ENCODE data around the gene CD81. TPM values are rescaled to one million over a fixed set of nuclear protein-coding genes. Genes with fewer than 3 reads are reported as not detected.

Gene CD81
- total RNA-seq, 2 donors from 2014 or later = 498 to 842 TPM

- TF ChIP-seq CTCF (IDR thresholded peaks at IDR 0.05) = no peak
- no peak for DNase-seq (ENCODE audit: low spot score)
- no peak for ATAC-seq (ENCODE audit: insufficient number of reproducible peaks, low FRiP score, low read depth)
- Histone ChIP-seq H3K4me1 (ENCODE audit: control insufficient read depth in 1 of 2, low read depth in 2 of 2) (no peaks in the 10 kb centered on the region), H3K36me3 (no peaks in the 10 kb centered on the region), H3K4me3 (no peak overlapping the region), H3K9me3 (no peaks in the 10 kb centered on the region), H3K27ac (no peak overlapping the region), H3K27me3 (replicated peaks; ENCODE audit: insufficient read depth) (no peaks in the 10 kb centered on the region)
These were observed 64.1 kb downstream of the CD81 start for GRCh38 chr11:2441171-2441570.

GRCh38 chr11:2442589-2442988, 65.5 kb downstream of the CD81 start:
- DNase-seq (ENCODE audit: low spot score) = no peak
- no peak for TF ChIP-seq CTCF (IDR thresholded peaks at IDR 0.05)
- H3K4me3 ChIP-seq = no peak overlapping the region
- H3K27me3 ChIP-seq (replicated peaks; ENCODE audit: insufficient read depth) = no peaks in the 10 kb centered on the region
- H3K36me3 ChIP-seq = no peaks in the 10 kb centered on the region
- H3K4me1 ChIP-seq (ENCODE audit: control insufficient read depth in 1 of 2, low read depth in 2 of 2) = no peaks in the 10 kb centered on the region
- no peak overlapping the region for H3K27ac ChIP-seq
- ATAC-seq (ENCODE audit: insufficient number of reproducible peaks, low FRiP score, low read depth) = no peak
- no peaks in the 10 kb centered on the region for H3K9me3 ChIP-seq

- ATAC-seq (ENCODE audit: insufficient number of reproducible peaks, low FRiP score, low read depth) = no peak
- DNase-seq (ENCODE audit: low spot score) = no peak
- TF ChIP-seq CTCF (IDR thresholded peaks at IDR 0.05) = no peak
- Histone ChIP-seq H3K9me3 (no peaks in the 10 kb centered on the region), H3K4me1 (ENCODE audit: control insufficient read depth in 1 of 2, low read depth in 2 of 2) (no peaks in the 10 kb centered on the region), H3K4me3 (no peak overlapping the region), H3K27ac (no peak overlapping the region), H3K36me3 (no peaks in the 10 kb centered on the region), H3K27me3 (replicated peaks; ENCODE audit: insufficient read depth) (no peaks in the 10 kb centered on the region)
These were observed 66.3 kb downstream of the CD81 start for GRCh38 chr11:2443406-2443805.

GRCh38 chr11:2443881-2444820, 67.0 kb downstream of the CD81 start, which contains the start of gene TRPM5:
Gene TRPM5 (minus strand): TSS chr11:2444514. CDS start chr11:2423036, 21,478 bp downstream.
- H3K4me1 ChIP-seq (ENCODE audit: control insufficient read depth in 1 of 2, low read depth in 2 of 2) = no peaks in the 10 kb centered on the region
- peak within 1 kb of the TSS; percentile 64 for H3K4me3 ChIP-seq
- ATAC-seq (ENCODE audit: insufficient number of reproducible peaks, low FRiP score, low read depth) (no peak), DNase-seq (ENCODE audit: low spot score) (no peak)
- H3K36me3 ChIP-seq = no peaks in the 10 kb centered on the region
- H3K9me3 ChIP-seq = no peaks in the 10 kb centered on the region
- TF ChIP-seq CTCF (IDR thresholded peaks at IDR 0.05) = no peak
- H3K27me3 ChIP-seq (replicated peaks; ENCODE audit: insufficient read depth) = no peaks in the 10 kb centered on the region
- H3K27ac ChIP-seq = no peak within 1 kb of the TSS

DNA sequence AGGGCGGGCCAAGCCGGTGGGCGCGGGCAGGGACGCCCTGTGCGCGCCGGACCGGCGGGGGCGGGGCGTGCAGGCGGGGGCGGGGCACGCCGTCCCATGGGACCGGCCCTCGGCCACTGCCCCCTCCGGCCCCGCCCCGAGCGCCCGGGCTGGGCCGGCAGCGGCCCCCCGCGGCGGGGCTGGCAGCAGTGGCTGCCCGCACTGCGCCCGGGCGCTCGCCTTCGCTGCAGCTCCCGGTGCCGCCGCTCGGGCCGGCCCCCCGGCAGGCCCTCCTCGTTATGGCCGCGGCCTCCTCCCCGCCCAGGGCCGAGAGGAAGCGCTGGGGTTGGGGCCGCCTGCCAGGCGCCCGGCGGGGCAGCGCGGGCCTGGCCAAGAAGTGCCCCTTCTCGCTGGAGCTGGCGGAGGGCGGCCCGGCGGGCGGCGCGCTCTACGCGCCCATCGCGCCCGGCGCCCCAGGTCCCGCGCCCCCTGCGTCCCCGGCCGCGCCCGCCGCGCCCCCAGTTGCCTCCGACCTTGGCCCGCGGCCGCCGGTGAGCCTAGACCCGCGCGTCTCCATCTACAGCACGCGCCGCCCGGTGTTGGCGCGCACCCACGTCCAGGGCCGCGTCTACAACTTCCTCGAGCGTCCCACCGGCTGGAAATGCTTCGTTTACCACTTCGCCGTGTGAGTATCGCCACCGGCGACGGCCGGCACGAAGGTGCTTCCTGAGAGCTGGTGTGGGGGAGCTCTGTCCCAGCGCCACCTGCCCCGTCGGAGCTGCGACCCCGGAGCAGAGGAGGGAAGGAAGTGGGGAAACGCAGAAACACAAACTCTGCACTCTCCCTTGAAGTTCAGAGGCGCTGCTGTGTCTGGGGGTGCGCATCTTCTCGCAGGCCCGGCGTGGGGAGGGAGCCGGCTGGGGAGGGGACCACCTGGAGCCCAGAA, 68.0 kb downstream of the CD81 start, which contains the start of gene KCNQ1:
KCNQ1 (plus strand) TSS at position 188 of the 925 bp plus-strand sequence; CDS start at position 279, 91 bp downstream.
- Histone ChIP-seq H3K9me3 (no peaks in the 10 kb centered on the region), H3K4me3 (peak within 1 kb of the TSS; percentile 64), H3K36me3 (no peaks in the 10 kb centered on the region), H3K4me1 (ENCODE audit: control insufficient read depth in 1 of 2, low read depth in 2 of 2) (no peaks in the 10 kb centered on the region), H3K27me3 (replicated peaks; ENCODE audit: insufficient read depth) (no peaks in the 10 kb centered on the region), H3K27ac (no peak within 1 kb of the TSS)
- no peak for ATAC-seq (ENCODE audit: insufficient number of reproducible peaks, low FRiP score, low read depth)
- no peak for TF ChIP-seq CTCF (IDR thresholded peaks at IDR 0.05)
- DNase-seq (ENCODE audit: low spot score) = no peak

Data from thoracic aorta (tissue), 2 donors.